Progenitor cell of endocrine pancreas (in vitro differentiated cells): ENCODE results near the gene TSC22D2. TPM values are rescaled to one million over a fixed set of nuclear protein-coding genes. Genes with fewer than 3 reads are reported as not detected.

Experiments
- DNase-seq: peaks from one replicate; pipeline ENCODE4 v3.0.0; 2021; ENCODE audit warnings: low spot score; ENCODE audit not compliant: unreplicated experiment
- H3K27ac Mint-ChIP-seq: 2 replicates; pipeline ENCODE4 v1.8.0; 2021; ENCODE audit warnings: mild to moderate bottlenecking, moderate library complexity, mixed read lengths
- H3K27me3 Mint-ChIP-seq: 2 replicates; pipeline ENCODE4 v1.8.0; 2021; ENCODE audit warnings: mixed read lengths
- H3K36me3 Mint-ChIP-seq: 2 replicates; pipeline ENCODE4 v1.8.0; 2022; ENCODE audit warnings: mixed read lengths; ENCODE audit not compliant: insufficient read depth
- H3K4me1 Mint-ChIP-seq: 2 replicates; pipeline ENCODE4 v1.8.0; 2021; ENCODE audit warnings: low read depth, mixed read lengths
- H3K4me3 Mint-ChIP-seq: 2 replicates; pipeline ENCODE4 v1.8.0; 2021; ENCODE audit warnings: low read depth, mild to moderate bottlenecking, moderate library complexity, mixed read lengths
- H3K9me3 Mint-ChIP-seq: 2 replicates; pipeline ENCODE4 v1.8.0; 2021; ENCODE audit warnings: low read depth, mixed read lengths
- CTCF ChIP-seq: fragments of 200-600 bp; sonication (generic); IDR thresholded peaks from one replicate; pipeline ENCODE4 v1.5.0; 2021; ENCODE audit warnings: antibody characterized with exemption, mild to moderate bottlenecking; ENCODE audit not compliant: unreplicated experiment
- total RNA-seq: library from RNA; stranded (reverse); gene quantifications from 2 replicates; pipeline ENCODE4 v1.2.1, GENCODE V29; 2021

TSC22D2 gene
- total RNA-seq, 1 donor from 2014 or later, result 31.9 TPM

DNA sequence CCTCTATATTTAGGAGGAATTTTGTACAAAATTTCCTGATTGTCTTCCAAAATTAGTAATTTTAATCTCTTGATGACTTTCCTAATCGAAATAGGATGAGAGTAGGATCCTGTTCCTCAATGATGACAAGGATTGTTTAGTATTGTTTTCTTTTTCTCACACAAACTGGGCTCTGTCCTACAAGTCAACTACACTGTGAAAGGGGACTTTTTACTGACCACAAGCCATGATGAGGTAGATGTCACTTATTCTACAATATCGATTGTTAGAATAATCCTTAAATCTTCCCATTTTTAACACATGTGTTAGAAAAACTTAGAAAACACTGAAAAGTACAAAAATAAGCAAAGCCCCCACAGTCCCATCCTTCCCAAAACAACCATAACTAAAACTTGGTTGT lies 35.8 kb upstream of the TSC22D2 start:
- no peaks in the 10 kb centered on the region for H3K36me3 Mint-ChIP-seq
- H3K4me3 Mint-ChIP-seq, result no peak overlapping the region
- TF ChIP-seq CTCF, result no peak
- no peaks in the 10 kb centered on the region for H3K27me3 Mint-ChIP-seq
- DNase-seq, result no peak
- peaks cover 16% of the 10 kb centered on the region for H3K4me1 Mint-ChIP-seq
- H3K9me3 Mint-ChIP-seq, result no peaks in the 10 kb centered on the region
- no peak overlapping the region for H3K27ac Mint-ChIP-seq

DNA sequence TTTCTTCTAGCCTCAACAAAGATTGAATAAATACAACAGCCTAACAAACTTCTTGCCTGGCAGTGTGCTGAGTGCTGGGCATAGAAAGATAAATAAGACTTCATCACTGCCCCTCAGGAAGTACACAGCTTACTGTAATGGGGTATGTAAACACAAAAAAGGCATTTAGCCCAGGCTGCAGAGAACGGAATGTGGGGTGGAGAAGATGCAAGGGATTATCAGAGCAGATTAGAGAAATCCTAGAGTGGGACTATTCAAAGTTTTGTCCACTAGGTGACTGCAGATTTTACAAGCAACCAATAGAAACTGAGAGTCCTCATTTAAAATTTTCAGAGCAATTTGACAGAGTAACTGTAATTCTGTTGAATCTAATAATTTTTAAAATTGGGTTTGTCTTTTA lies 35.4 kb upstream of the TSC22D2 start:
- no peaks in the 10 kb centered on the region for H3K9me3 Mint-ChIP-seq
- H3K36me3 Mint-ChIP-seq, result no peaks in the 10 kb centered on the region
- no peak overlapping the region for H3K27ac Mint-ChIP-seq
- DNase-seq, result no peak
- H3K4me3 Mint-ChIP-seq, result no peak overlapping the region
- H3K4me1 Mint-ChIP-seq, result peaks cover 16% of the 10 kb centered on the region
- TF ChIP-seq CTCF, result peak; percentile 25
- H3K27me3 Mint-ChIP-seq, result no peaks in the 10 kb centered on the region

- no peak for TF ChIP-seq CTCF
- Mint-ChIP-seq H3K27ac (no peak overlapping the region), H3K36me3 (no peaks in the 10 kb centered on the region), H3K4me1 (peaks cover 16% of the 10 kb centered on the region), H3K27me3 (no peaks in the 10 kb centered on the region), H3K9me3 (no peaks in the 10 kb centered on the region), H3K4me3 (no peak overlapping the region)
- DNase-seq, result no peak
Measured at GRCh38 chr3:150373234-150373875, 34.7 kb upstream of the TSC22D2 start.

- TF ChIP-seq CTCF, result no peak
- H3K4me1 Mint-ChIP-seq, result peaks cover 15% of the 10 kb centered on the region
- H3K9me3 Mint-ChIP-seq, result no peaks in the 10 kb centered on the region
- no peak overlapping the region for H3K4me3 Mint-ChIP-seq
- no peak for DNase-seq
- no peak overlapping the region for H3K27ac Mint-ChIP-seq
- H3K36me3 Mint-ChIP-seq, result no peaks in the 10 kb centered on the region
- no peaks in the 10 kb centered on the region for H3K27me3 Mint-ChIP-seq
Measured at GRCh38 chr3:150374975-150375374, 33.1 kb upstream of the TSC22D2 start.

DNA sequence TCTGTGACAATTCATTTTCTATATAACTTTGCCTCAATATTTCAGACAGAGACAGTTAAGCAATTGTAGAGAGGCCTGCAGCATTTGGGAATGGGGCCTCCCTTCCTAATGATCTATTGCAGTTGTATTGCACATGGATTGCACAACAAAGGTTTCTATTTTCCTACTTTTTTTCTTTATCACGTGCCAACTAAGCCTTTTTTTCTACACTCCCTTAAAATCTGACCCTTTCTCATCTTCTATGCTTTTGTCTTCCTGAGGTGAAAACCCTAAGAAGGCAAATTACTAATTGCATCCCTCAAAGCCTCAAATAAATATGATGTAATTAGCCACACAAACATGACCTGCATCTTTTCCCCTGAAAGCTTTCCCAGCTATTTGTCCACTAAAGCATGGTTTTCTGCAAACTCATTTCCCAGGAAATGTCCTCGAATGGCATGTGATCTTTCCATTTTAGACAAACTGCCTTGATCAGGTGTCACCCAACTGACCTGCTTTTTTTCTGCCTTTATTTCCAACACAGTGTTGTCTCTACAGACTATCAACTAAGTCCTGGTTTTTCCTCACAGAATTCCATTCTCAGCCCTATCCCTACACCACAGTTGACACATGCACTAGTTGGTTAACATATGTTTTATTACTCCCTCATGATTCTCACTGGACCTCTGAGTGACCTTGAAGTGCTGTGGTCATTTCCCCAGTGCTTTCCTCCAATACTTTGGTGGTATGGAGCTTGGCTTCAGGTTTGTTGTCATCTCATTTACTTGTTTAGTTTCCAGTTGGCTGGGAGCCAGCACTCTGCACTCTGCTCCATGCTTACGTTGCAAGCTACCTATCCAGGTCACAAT lies 31.9 kb upstream of the TSC22D2 start:
- no peak for DNase-seq
- no peaks in the 10 kb centered on the region for H3K36me3 Mint-ChIP-seq
- TF ChIP-seq CTCF, result no peak
- H3K9me3 Mint-ChIP-seq, result no peaks in the 10 kb centered on the region
- no peak overlapping the region for H3K27ac Mint-ChIP-seq
- no peak overlapping the region for H3K4me3 Mint-ChIP-seq
- no peaks in the 10 kb centered on the region for H3K27me3 Mint-ChIP-seq
- peaks cover 12% of the 10 kb centered on the region for H3K4me1 Mint-ChIP-seq
